Measurements from ENCODE around the gene KIF7.

The KIF7 gene

GRCh38 chr15:89674526-89674925 is 19.3 kb upstream of the KIF7 start:
- no peak for DNase-seq (ENCODE audit: extremely low read depth, low read depth)
- TF ChIP-seq, protein P1, sequence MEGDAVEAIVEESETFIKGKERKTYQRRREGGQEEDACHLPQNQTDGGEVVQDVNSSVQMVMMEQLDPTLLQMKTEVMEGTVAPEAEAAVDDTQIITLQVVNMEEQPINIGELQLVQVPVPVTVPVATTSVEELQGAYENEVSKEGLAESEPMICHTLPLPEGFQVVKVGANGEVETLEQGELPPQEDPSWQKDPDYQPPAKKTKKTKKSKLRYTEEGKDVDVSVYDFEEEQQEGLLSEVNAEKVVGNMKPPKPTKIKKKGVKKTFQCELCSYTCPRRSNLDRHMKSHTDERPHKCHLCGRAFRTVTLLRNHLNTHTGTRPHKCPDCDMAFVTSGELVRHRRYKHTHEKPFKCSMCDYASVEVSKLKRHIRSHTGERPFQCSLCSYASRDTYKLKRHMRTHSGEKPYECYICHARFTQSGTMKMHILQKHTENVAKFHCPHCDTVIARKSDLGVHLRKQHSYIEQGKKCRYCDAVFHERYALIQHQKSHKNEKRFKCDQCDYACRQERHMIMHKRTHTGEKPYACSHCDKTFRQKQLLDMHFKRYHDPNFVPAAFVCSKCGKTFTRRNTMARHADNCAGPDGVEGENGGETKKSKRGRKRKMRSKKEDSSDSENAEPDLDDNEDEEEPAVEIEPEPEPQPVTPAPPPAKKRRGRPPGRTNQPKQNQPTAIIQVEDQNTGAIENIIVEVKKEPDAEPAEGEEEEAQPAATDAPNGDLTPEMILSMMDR (IDR thresholded peaks at IDR 0.05; ENCODE audit: low read depth, low read length): no peak

DNA sequence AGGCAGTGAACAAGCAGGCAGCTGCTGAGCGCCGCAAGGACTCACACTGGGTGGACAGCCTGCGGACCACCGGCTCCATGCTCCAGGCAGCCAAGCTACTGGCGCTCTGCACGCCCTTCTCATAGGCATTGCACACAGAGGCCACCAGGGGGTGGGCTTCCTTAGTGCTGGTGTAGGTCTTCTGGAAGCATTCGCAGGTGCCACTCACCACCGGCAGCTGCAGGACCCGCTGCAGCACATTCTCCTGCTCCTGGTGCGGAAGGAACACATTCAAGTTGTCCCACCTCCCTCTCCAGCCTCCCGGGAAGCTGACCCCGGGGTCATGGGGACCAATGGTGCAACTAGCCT is 17.9 kb upstream of the KIF7 start:
- TF ChIP-seq, protein P1 (IDR thresholded peaks at IDR 0.05; ENCODE audit: low read depth, low read length): peak; percentile 17
- DNase-seq (ENCODE audit: extremely low read depth, low read depth): no peak

GRCh38 chr15:89672221-89673164 is 17.2 kb upstream of the KIF7 start:
- TF ChIP-seq, protein P1 (IDR thresholded peaks at IDR 0.05; ENCODE audit: low read depth, low read length): no peak
- DNase-seq (ENCODE audit: extremely low read depth, low read depth): no peak

- no peak for DNase-seq (ENCODE audit: extremely low read depth, low read depth)
- TF ChIP-seq, protein P1 (IDR thresholded peaks at IDR 0.05; ENCODE audit: low read depth, low read length): no peak
Measured at GRCh38 chr15:89671687-89672086, 16.4 kb upstream of the KIF7 start.

DNA sequence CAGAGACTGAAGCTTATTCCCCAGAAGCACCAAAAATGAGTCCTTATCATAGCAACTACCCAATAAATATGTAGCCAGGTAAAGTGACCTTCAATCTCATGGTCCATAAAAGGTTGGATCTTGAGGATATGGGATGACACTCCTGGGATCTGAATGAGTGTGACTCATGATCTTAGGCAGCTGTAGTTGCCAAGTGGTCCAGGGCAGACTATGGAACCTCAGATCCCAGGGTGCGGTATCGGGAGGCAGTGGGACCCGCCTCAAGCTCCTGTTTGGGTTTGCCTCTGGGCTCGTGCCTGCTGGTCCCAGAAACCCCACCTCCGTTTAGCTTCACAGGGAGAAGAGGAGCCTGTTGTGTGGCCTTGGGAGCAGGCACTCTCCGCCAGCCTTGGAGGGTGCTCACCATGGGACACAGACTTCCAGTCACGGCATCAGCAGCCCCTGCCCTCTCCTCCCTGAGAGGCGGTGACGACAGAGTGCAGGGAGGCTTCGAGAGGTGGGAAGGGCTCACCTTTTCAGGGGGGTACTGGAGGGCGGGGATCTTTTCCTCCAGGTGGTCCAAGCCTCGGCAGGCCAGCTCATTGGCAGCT is 15.8 kb upstream of the KIF7 start:
- no peak for DNase-seq (ENCODE audit: extremely low read depth, low read depth)
- TF ChIP-seq, protein P1 (IDR thresholded peaks at IDR 0.05; ENCODE audit: low read depth, low read length): no peak

- DNase-seq (ENCODE audit: extremely low read depth, low read depth): no peak
- TF ChIP-seq, protein P1 (IDR thresholded peaks at IDR 0.05; ENCODE audit: low read depth, low read length): no peak
Measured at GRCh38 chr15:89669941-89670340, 14.7 kb upstream of the KIF7 start.

DNA sequence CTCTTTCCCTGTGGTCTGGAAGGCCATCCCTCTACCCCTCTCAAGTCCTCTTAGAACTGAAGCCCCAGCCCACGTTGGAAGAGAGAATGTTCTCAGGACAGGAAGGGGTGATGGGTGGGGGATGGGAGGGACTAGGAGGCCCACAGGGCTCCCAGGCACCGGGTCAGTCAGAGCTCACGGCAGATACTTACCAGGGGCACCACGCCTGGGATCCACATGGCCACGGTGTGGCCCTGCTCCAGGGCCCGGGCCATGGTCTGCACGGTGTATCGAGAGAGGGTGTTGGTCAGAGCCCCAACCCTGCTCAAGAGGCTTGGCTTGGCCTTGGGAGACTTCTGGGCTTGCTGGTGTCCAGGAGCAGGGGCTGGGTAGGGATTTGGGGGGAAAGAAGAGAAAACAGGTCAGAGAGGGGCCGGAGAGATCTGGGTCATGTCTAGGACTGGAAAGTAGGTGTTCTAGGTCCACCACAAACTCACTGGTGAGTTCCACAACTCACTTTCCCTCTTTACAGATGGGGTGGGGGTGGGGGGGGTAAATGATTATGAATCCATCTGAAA is 14.1 kb upstream of the KIF7 start:
- TF ChIP-seq, protein P1 (IDR thresholded peaks at IDR 0.05; ENCODE audit: low read depth, low read length): no peak
- DNase-seq (ENCODE audit: extremely low read depth, low read depth): no peak
